RWPE1 (cell line): ENCODE measurements around the gene PHF20.
A peak's percentile ranks its signal among the peaks of the same experiment; 100 is the strongest.

Experiments used
- CTCF ChIA-PET: fragments of 350-600 bp; sonication (Branson Sonifier 250); formaldehyde crosslinking; extraction: SDS; loops from one replicate; lab custom pipeline; 2021; lab: Yijun Ruan, JAX
- POLR2A ChIA-PET: fragments of 400-600 bp; formaldehyde crosslinking; extraction: SDS; loops from one replicate; lab custom pipeline; 2020; ENCODE audit warnings: antibody characterized with exemption; ENCODE audit not compliant: low non-redundant PET; lab: Yijun Ruan, JAX
- DNase-seq: peaks from one replicate; pipeline ENCODE4 v3.0.0; 2012; ENCODE audit warnings: low spot score
- H3K27ac ChIP-seq: fragments of 450-650 bp; 2 replicates; pipeline ENCODE4 v1.5.1; 2017
- CTCF ChIP-seq: fragments of 450-650 bp; conservative IDR thresholded peaks from 2 replicates; pipeline ENCODE4 v1.5.1; 2017; ENCODE audit warnings: low read depth, mild to moderate bottlenecking

The PHF20 gene

DNA sequence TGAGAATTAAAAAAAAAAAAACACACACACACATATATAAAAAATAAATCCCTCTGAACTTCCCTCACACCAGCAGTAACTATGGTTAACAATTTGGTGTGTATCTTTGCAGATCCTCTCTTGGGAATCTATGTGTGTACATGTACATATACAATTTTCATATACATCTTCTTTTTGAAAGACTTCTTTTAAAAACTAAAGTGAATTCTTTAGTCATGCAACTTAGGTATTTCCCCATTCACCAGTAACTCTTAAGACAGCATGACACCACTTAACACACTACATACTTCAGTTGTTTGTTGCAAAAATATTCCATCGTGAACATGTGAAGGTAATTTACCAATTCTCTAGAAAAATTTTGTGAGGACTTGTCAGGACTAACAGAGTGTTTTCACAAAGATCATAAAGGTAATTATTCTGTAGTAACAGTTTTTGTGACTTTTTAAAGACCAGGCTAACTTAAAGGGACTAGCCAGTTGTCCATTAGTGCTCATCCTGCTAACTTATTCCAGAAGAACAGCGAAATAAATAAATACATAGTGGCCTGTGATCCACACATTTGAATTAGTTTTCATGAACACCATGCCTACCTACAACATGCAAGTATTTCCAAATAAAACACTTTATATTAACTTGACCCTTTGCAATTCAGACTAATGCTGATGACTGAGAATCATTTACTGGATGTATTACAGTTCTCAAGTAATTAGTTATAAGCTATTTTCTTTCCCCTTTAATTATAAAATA, 41.8 kb upstream of the PHF20 start:
- DNase-seq: no peak
- H3K27ac ChIP-seq: no peak overlapping the region
- TF ChIP-seq CTCF: no peak
- CTCF ChIA-PET: interaction anchor here (0.8 to 1.0 kb wide), 2 partner anchors 9 to 22 kb away, joined by 3 read pairs; no protein-coding TSS in a partner anchor
- POLR2A ChIA-PET: interaction anchor here (0.7 kb wide), 1 partner anchor 12 kb away, joined by 3 read pairs; the partner anchor contains the start of gene RBM39

DNA sequence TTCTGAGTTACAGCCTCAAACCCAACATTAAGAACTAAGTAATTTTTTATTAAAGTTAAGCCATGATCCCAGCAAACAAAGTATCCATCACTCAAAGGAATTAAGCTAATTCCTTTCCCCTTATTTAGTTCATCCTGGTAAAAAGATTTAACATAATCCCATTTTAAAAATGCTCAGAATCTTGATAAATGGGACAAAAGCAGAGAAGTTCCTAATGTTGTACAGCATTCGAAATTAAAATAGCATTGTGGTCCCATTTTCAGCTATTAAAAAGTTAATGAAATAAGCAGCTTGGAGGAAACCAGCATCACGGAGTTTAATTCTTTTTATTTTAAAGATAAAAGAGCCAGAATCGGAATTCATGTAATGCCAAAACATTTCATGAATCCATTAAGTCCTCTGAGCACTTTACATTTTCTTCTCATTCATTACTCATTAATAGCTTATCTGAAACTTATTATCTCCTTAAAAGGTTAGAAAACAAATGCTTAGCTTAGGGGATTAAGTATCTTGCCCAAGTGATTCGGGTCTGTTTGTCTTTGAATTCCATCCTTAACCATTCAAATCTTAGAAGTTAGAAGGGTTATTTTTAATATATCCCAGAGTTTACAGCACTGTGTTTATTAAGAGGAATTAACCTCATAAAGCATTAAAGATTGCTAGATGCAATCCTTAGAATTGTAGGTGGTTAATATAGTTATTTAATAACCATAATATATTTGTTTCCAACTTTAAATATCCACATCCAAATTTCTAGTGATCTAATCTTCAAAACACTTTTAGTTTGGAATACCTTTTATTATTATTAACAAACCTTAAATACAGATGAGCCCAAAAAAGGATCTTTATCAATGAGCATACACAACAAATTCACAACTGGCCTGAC, 41.0 kb upstream of the PHF20 start:
- ChIA-PET CTCF (interaction anchor here (0.8 to 1.0 kb wide), 2 partner anchors 8 to 23 kb away, joined by 3 read pairs; no protein-coding TSS in a partner anchor), POLR2A (interaction anchor here (0.7 kb wide), 1 partner anchor 11 kb away, joined by 3 read pairs; the partner anchor contains the start of gene RBM39)
- no peak for TF ChIP-seq CTCF
- DNase-seq: no peak
- no peak overlapping the region for H3K27ac ChIP-seq

- POLR2A ChIA-PET: no interaction called here
- H3K27ac ChIP-seq: no peak overlapping the region
- CTCF ChIA-PET: interaction anchor here (1.0 kb wide), 1 partner anchor 8 kb away, joined by 3 read pairs; no protein-coding TSS in a partner anchor
These were observed 40.4 kb upstream of the PHF20 start for GRCh38 chr20:35731469-35731788.

GRCh38 chr20:35731862-35732643, 39.8 kb upstream of the PHF20 start:
- DNase-seq: no peak
- TF ChIP-seq CTCF: no peak
- no peak overlapping the region for H3K27ac ChIP-seq
- POLR2A ChIA-PET: no interaction called here
- CTCF ChIA-PET: no interaction called here

More at GRCh38 chr20:35731469-35731788, 40.4 kb upstream of the PHF20 start:
- no peak for TF ChIP-seq CTCF
- no peak for DNase-seq

GRCh38 chr20:35732644-35732982, 39.2 kb upstream of the PHF20 start:
- peak overlapping the region; percentile 6; the same call in 1 of the 2 replicates for H3K27ac ChIP-seq
- ChIA-PET POLR2A (no interaction called here), CTCF (no interaction called here)
- no peak for DNase-seq
- TF ChIP-seq CTCF: no peak
